Spleen (tissue), 11 donors: ENCODE results near the gene TBL3. TPM values are rescaled to one million over a fixed set of nuclear protein-coding genes. Genes with fewer than 3 reads are reported as not detected.
"Not testable (repeated sequence)": the region's sequence is repeated elsewhere in the genome, so short reads cannot be mapped to it uniquely, and the experiment has no call there.

Experiments used
- DNase-seq: peaks from one replicate; pipeline ENCODE4 v3.0.0-alpha.2; 2020
- H3K27ac ChIP-seq, 8 donors: fragments of 200-600 bp; sonication (generic) in 7 of 8; 1 replicate in 4 of 8; 2 replicates in 4 of 8; pipeline versions ENCODE4 v1.5.0 to v1.8.0; 2016 to 2021; ENCODE audit warnings: inconsistent platforms in 4 of 8, mild to moderate bottlenecking in 4 of 8, moderate library complexity in 1 of 8
- H3K27me3 ChIP-seq, 7 donors: fragments of 200-600 bp; sonication (generic) in 6 of 7; replicated peaks in 1 of 7; 1 replicate in 4 of 7; 2 replicates in 3 of 7; pipeline versions ENCODE4 v1.5.0 to v1.8.0; 2016 to 2021; ENCODE audit warnings: inconsistent platforms in 3 of 7, mild to moderate bottlenecking in 1 of 7
- H3K36me3 ChIP-seq, 6 donors: fragments of 200-600 bp; sonication (generic) in 5 of 6; 1 replicate in 4 of 6; 2 replicates in 2 of 6; pipeline versions ENCODE4 v1.5.0 to v1.8.0; 2016 to 2021; ENCODE audit warnings: inconsistent platforms in 2 of 6
- H3K4me1 ChIP-seq, 6 donors: fragments of 200-600 bp; sonication (generic) in 5 of 6; 1 replicate in 3 of 6; 2 replicates in 3 of 6; pipeline versions ENCODE4 v1.5.0 to v1.8.0; 2016 to 2021; ENCODE audit warnings: inconsistent platforms in 3 of 6
- H3K4me3 ChIP-seq, 8 donors: fragments of 200-600 bp; sonication (generic) in 7 of 8; 1 replicate in 4 of 8; 2 replicates in 4 of 8; pipeline versions ENCODE4 v1.5.0 to v1.8.0; 2016 to 2021; ENCODE audit warnings: inconsistent platforms in 4 of 8, mild to moderate bottlenecking in 4 of 8, moderate library complexity in 2 of 8
- H3K9me3 ChIP-seq, 8 donors: fragments of 200-600 bp; sonication (generic) in 7 of 8; 1 replicate in 4 of 8; 2 replicates in 4 of 8; pipeline versions ENCODE4 v1.5.0 to v1.8.0; 2016 to 2021; ENCODE audit warnings: inconsistent platforms in 4 of 8
- CTCF ChIP-seq, 11 experiments: fragments of 200-600 bp in 7 of 11; fragments of 450-650 bp in 4 of 11; sonication (generic) in 4 of 11; IDR thresholded peaks in 8 of 11; conservative IDR thresholded peaks in 3 of 11; 1 replicate in 7 of 11; 2 replicates in 4 of 11; pipeline versions ENCODE4 v1.4.0 to v1.8.0; 2016 to 2021; ENCODE audit warnings: antibody characterized with exemption in 11 of 11, inconsistent platforms in 4 of 11, mild to moderate bottlenecking in 1 of 11
- POLR2A ChIP-seq, 3 donors: fragments of 450-650 bp; IDR thresholded peaks; one replicate each; pipeline ENCODE4 v1.5.1; 2017; ENCODE audit warnings: antibody characterized with exemption in 3 of 3, mild to moderate bottlenecking in 1 of 3
- POLR2AphosphoS5 ChIP-seq, 3 donors: sonication (generic); formaldehyde crosslinking; IDR thresholded peaks; one replicate each; pipeline ENCODE4 v1.5.1; 2017; ENCODE audit warnings: antibody characterized with exemption in 3 of 3
- WGBS, 5 donors: extraction: QIAGEN DNeasy Blood & Tissue Kit in 3 of 5; methylation state at CpG; one replicate each; pipeline versions ENCODE4 v1.1.5 to v1.1.7; 2013 to 2018; 5-methylcytosine and 5-hydroxymethylcytosine counted together
- intact Hi-C: fragments of 100-400 bp; cut with DNase I; formaldehyde crosslinking; loops from one replicate; pipeline ENCODE4 v1.15.0; 2023; ENCODE audit warnings: low total_unique reads
- polyA plus RNA-seq, 3 donors: library from polyadenylated mRNA; stranded (reverse); fragments of 200-250 nt; gene quantifications; one replicate each; pipeline ENCODE4 v1.2.1, GENCODE V29; 2013
- total RNA-seq, 7 donors: library from RNA; depleted of rRNA in 3 of 7; stranded (reverse); fragments of >200 nt in 3 of 7; fragmentation: NEBNext Ultra II Directional in 4 of 7; extraction: Animal tissue kit (Norgen Biotek cat#: 25700) in 4 of 7; gene quantifications; one replicate each; pipeline versions ENCODE4 v1.1.0 to v1.2.1, GENCODE V29; 2016 to 2021
- donor health status: healthy with polysubstance abuse.
- donor health status: DM: no; HTN: no; CAD: no; lungs with moderate emphysema.
- donor health status: DM: no; HTN: no; CAD: no.
- donor health status: Bipolar disorder and iron deficiency.
- donor health status: healthy.
- donor health status: DM: no; HTN: no; CAD: no.
- donor health status: DM: yes; HTN: yes; CAD: no.

Gene TBL3
- total and polyA plus RNA-seq, 10 donors, result 20.6 to 54.2 (median 29.3) TPM

GRCh38 chr16:1953734-1954133, 18.1 kb upstream of the TBL3 start:
- Histone ChIP-seq H3K27ac (no peak overlapping the region), H3K4me3 (no peak overlapping the region), H3K9me3 (no peaks in the 10 kb centered on the region), H3K36me3 (no peaks in the 10 kb centered on the region), H3K4me1 (peaks cover 0 to 5% (median 2%) of the 10 kb centered on the region in 6 donors), H3K27me3 (peaks cover 0 to 10% (median 0%) of the 10 kb centered on the region in 7 donors)
- WGBS, 5 donors, result 83 to 90% (median 88%) methylated on average over 22 of the region's 22 CpGs
- TF ChIP-seq POLR2AphosphoS5 (IDR thresholded peaks at IDR 0.05), result no peak
- TF ChIP-seq POLR2A (IDR thresholded peaks at IDR 0.05), result no peak
- TF ChIP-seq CTCF (IDR thresholded peaks at IDR 0.05 in 8 of 11, conservative IDR thresholded peaks at IDR 0.05 in 3 of 11), result no peak
- peak; percentile 69 for DNase-seq
- intact Hi-C loops, result no loop called here

- H3K36me3 ChIP-seq, result peaks cover 0 to 20% (median 17%) of the 10 kb centered on the region in 6 donors
- H3K27me3 ChIP-seq, intact Hi-C loops, H3K27ac ChIP-seq, H3K4me3 ChIP-seq, DNase-seq, H3K9me3 ChIP-seq: not testable (repeated sequence)
- WGBS, 5 donors, result 83 to 93% (median 89%) methylated on average over 16 to 22 of the region's 22 CpGs
- peaks cover 8 to 42% (median 38%) of the 10 kb centered on the region in 6 donors for H3K4me1 ChIP-seq
These were observed 14.3 kb upstream of the TBL3 start for GRCh38 chr16:1957434-1958142.

GRCh38 chr16:1958143-1958491, 13.7 kb upstream of the TBL3 start:
- 69 to 92% (median 75%) methylated on average over 14 to 30 of the region's 30 CpGs for WGBS, 5 donors
- Histone ChIP-seq H3K36me3 (peaks cover 0 to 25% (median 23%) of the 10 kb centered on the region in 6 donors), H3K4me1 (peaks cover 13 to 47% (median 43%) of the 10 kb centered on the region in 6 donors)
- H3K27ac ChIP-seq, H3K27me3 ChIP-seq, intact Hi-C loops, H3K4me3 ChIP-seq, DNase-seq, H3K9me3 ChIP-seq: not testable (repeated sequence)

DNA sequence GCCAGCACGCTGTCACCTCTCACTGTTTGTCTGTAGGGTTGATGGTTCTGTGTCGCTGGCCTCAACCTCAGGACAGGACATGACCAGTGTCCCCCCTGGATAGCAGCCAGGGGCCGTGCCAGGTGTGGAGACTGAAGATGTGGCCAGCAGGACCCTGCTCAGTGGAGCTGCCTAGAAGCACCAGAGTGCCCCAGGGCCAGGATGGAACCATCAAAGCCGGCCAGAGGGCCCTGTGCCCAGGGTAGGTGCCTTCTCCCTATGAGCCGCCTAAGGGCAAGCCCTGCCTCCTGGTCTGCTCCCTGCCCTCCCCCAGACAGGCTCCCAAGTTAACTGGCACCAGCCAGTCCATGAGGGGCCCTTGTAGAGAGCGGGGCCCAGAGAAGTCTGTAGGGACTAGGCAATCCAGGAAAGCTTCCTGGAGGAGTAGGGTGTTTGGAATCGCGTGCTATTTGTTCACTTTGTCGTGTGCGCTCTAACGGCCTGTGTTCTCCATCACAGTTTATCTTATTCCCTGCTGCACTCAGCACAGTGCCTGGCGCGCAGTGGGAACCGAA, 13.1 kb upstream of the TBL3 start:
- H3K27me3 ChIP-seq, result peaks cover 0 to 10% (median 0%) of the 10 kb centered on the region in 7 donors
- no peaks in the 10 kb centered on the region for H3K9me3 ChIP-seq
- H3K36me3 ChIP-seq, result peaks cover 0 to 32% (median 26%) of the 10 kb centered on the region in 6 donors
- DNase-seq, result peak; percentile 82
- intact Hi-C loops, result no loop called here
- TF ChIP-seq POLR2A (IDR thresholded peaks at IDR 0.05) (no peak), POLR2AphosphoS5 (IDR thresholded peaks at IDR 0.05) (no peak), CTCF (IDR thresholded peaks at IDR 0.05 in 8 of 11, conservative IDR thresholded peaks at IDR 0.05 in 3 of 11) (no peak)
- H3K4me1 ChIP-seq, result peaks cover 20 to 54% (median 50%) of the 10 kb centered on the region in 6 donors
- H3K27ac ChIP-seq, result peak overlapping the region in 6 of 8 donors; percentile 82 to 99 (median 90)
- 40 to 43% (median 42%) methylated on average over 10 to 14 of the region's 14 CpGs for WGBS, 5 donors
- H3K4me3 ChIP-seq, result peak overlapping the region in 6 of 8 donors; percentile 66 to 95 (median 84)
